Measurements from ENCODE around the gene PAAF1.

Gene PAAF1

GRCh38 chr11:73852049-73852448 lies 24.8 kb upstream of the PAAF1 start:
- TF ChIP-seq CTCF (IDR thresholded peaks at IDR 0.05; ENCODE audit: low read depth, low read length), result no peak
- H3K4me3 ChIP-seq (replicated peaks in 1 of 2; ENCODE audit: low read depth in 2 of 2, low read length in 2 of 2), result no peak overlapping the region
- DNase-seq (ENCODE audit: low read depth in 2 of 2), result no peak

GRCh38 chr11:73854680-73855079 lies 22.1 kb upstream of the PAAF1 start:
- DNase-seq (ENCODE audit: low read depth in 2 of 2), result peak; percentile 30 to 59
- no peak overlapping the region for H3K4me3 ChIP-seq (replicated peaks in 1 of 2; ENCODE audit: low read depth in 2 of 2, low read length in 2 of 2)
- no peak for TF ChIP-seq CTCF (IDR thresholded peaks at IDR 0.05; ENCODE audit: low read depth, low read length)

GRCh38 chr11:73856031-73856567 lies 20.7 kb upstream of the PAAF1 start:
- TF ChIP-seq CTCF (IDR thresholded peaks at IDR 0.05; ENCODE audit: low read depth, low read length), result no peak
- H3K4me3 ChIP-seq (replicated peaks in 1 of 2; ENCODE audit: low read depth in 2 of 2, low read length in 2 of 2), result no peak overlapping the region

GRCh38 chr11:73859671-73860070 lies 17.1 kb upstream of the PAAF1 start:
- no peak for TF ChIP-seq CTCF (IDR thresholded peaks at IDR 0.05; ENCODE audit: low read depth, low read length)
- H3K4me3 ChIP-seq (replicated peaks in 1 of 2; ENCODE audit: low read depth in 2 of 2, low read length in 2 of 2), result no peak overlapping the region
- DNase-seq (ENCODE audit: low read depth in 2 of 2), result no peak

More at GRCh38 chr11:73856031-73856567, 20.7 kb upstream of the PAAF1 start:
- no peak for DNase-seq (ENCODE audit: low read depth in 2 of 2)

- no peak overlapping the region for H3K4me3 ChIP-seq (replicated peaks in 1 of 2; ENCODE audit: low read depth in 2 of 2, low read length in 2 of 2)
- TF ChIP-seq CTCF (IDR thresholded peaks at IDR 0.05; ENCODE audit: low read depth, low read length), result no peak
- no peak for DNase-seq (ENCODE audit: low read depth in 2 of 2)
Observed at GRCh38 chr11:73860202-73860601, 16.6 kb upstream of the PAAF1 start.

GRCh38 chr11:73862986-73863385 lies 13.8 kb upstream of the PAAF1 start:
- H3K4me3 ChIP-seq (replicated peaks in 1 of 2; ENCODE audit: low read depth in 2 of 2, low read length in 2 of 2), result no peak overlapping the region
- DNase-seq (ENCODE audit: low read depth in 2 of 2), result peak in 1 of 2 donors; percentile 9
- TF ChIP-seq CTCF (IDR thresholded peaks at IDR 0.05; ENCODE audit: low read depth, low read length), result no peak

- no peak overlapping the region for H3K4me3 ChIP-seq (replicated peaks in 1 of 2; ENCODE audit: low read depth in 2 of 2, low read length in 2 of 2)
- TF ChIP-seq CTCF (IDR thresholded peaks at IDR 0.05; ENCODE audit: low read depth, low read length), result no peak
- peak; percentile 78 to 87 for DNase-seq (ENCODE audit: low read depth in 2 of 2)
Observed at GRCh38 chr11:73866095-73866579, 10.7 kb upstream of the PAAF1 start.

All from cardiac fibroblast (primary cell).